Measurements from ENCODE around the gene SEC24C.

Gene SEC24C

GRCh38 chr10:73796766-73797165 is 52.6 kb downstream of the SEC24C start:
- DNase-seq: no peak

- DNase-seq: no peak
Observed at GRCh38 chr10:73797324-73798025, 53.3 kb downstream of the SEC24C start.

GRCh38 chr10:73798087-73798486 is 53.9 kb downstream of the SEC24C start:
- no peak for DNase-seq

- DNase-seq: no peak
Observed at GRCh38 chr10:73798927-73799560, 54.9 kb downstream of the SEC24C start.

GRCh38 chr10:73799899-73800559 is 55.9 kb downstream of the SEC24C start:
- DNase-seq: no peak

GRCh38 chr10:73800560-73801252 is 56.5 kb downstream of the SEC24C start:
- DNase-seq: no peak

GRCh38 chr10:73801253-73801590 is 57.0 kb downstream of the SEC24C start:
- no peak for DNase-seq

- DNase-seq: no peak
Observed at GRCh38 chr10:73802276-73802991, 58.3 kb downstream of the SEC24C start.

GRCh38 chr10:73803680-73804286 is 59.6 kb downstream of the SEC24C start:
- no peak for DNase-seq

- no peak for DNase-seq
Observed at GRCh38 chr10:73806176-73806950, 62.2 kb downstream of the SEC24C start.

- DNase-seq: no peak
Observed at GRCh38 chr10:73807471-73807870, 63.3 kb downstream of the SEC24C start.

- no peak for DNase-seq
Observed at GRCh38 chr10:73808021-73808815, 64.0 kb downstream of the SEC24C start.

GRCh38 chr10:73809061-73809818 is 65.1 kb downstream of the SEC24C start:
- no peak for DNase-seq

GRCh38 chr10:73810358-73810734 is 66.2 kb downstream of the SEC24C start:
- DNase-seq: no peak

GRCh38 chr10:73810735-73811465 is 66.7 kb downstream of the SEC24C start:
- peak; percentile 66 for DNase-seq

GRCh38 chr10:73812657-73813056 is 68.5 kb downstream of the SEC24C start:
- no peak for DNase-seq

GRCh38 chr10:73813333-73813732 is 69.2 kb downstream of the SEC24C start:
- no peak for DNase-seq

- DNase-seq: no peak
Observed at GRCh38 chr10:73814276-73814895, 70.2 kb downstream of the SEC24C start.

All from stimulated activated CD8-positive, alpha-beta memory T cell treated with anti-CD3 and anti-CD28 coated beads, Interleukin-4, amount 100 ng/mL, for 48 hours (primary cell).